Measurements from ENCODE around the gene DSCAML1.
"Not testable (repeated sequence)": the region's sequence is repeated elsewhere in the genome, so short reads cannot be mapped to it uniquely, and the experiment has no call there.

Gene DSCAML1

GRCh38 chr11:117421476-117421875 is 375.5 kb downstream of the DSCAML1 start:
- DNase-seq, result no peak

- no peak for DNase-seq
These were observed 376.0 kb downstream of the DSCAML1 start for GRCh38 chr11:117421041-117421440.

- no peak for DNase-seq
These were observed 376.4 kb downstream of the DSCAML1 start for GRCh38 chr11:117420598-117420997.

- no peak for DNase-seq
These were observed 376.9 kb downstream of the DSCAML1 start for GRCh38 chr11:117420143-117420485.

- DNase-seq, result peak; percentile 8
These were observed 377.4 kb downstream of the DSCAML1 start for GRCh38 chr11:117419482-117420142.

- DNase-seq, result no peak
These were observed 378.1 kb downstream of the DSCAML1 start for GRCh38 chr11:117418737-117419481.

GRCh38 chr11:117417856-117418255 is 379.2 kb downstream of the DSCAML1 start:
- DNase-seq, result no peak

- DNase-seq, result no peak
These were observed 379.7 kb downstream of the DSCAML1 start for GRCh38 chr11:117417342-117417741.

- DNase-seq, result no peak
These were observed 381.6 kb downstream of the DSCAML1 start for GRCh38 chr11:117415358-117415896.

- no peak for DNase-seq
These were observed 382.3 kb downstream of the DSCAML1 start for GRCh38 chr11:117414724-117415123.

- DNase-seq, result no peak
These were observed 383.4 kb downstream of the DSCAML1 start for GRCh38 chr11:117413616-117414015.

GRCh38 chr11:117412653-117413275 is 384.3 kb downstream of the DSCAML1 start:
- DNase-seq, result no peak

GRCh38 chr11:117412176-117412575 is 384.8 kb downstream of the DSCAML1 start:
- DNase-seq, result no peak

- no peak for DNase-seq
These were observed 385.3 kb downstream of the DSCAML1 start for GRCh38 chr11:117411736-117412135.

- no peak for DNase-seq
These were observed 385.9 kb downstream of the DSCAML1 start for GRCh38 chr11:117410861-117411710.

- DNase-seq, result no peak
These were observed 386.8 kb downstream of the DSCAML1 start for GRCh38 chr11:117410238-117410637.

- DNase-seq, result no peak
These were observed 387.5 kb downstream of the DSCAML1 start for GRCh38 chr11:117409511-117409910.

- DNase-seq, result no peak
These were observed 388.7 kb downstream of the DSCAML1 start for GRCh38 chr11:117408356-117408755.

GRCh38 chr11:117407016-117407415 is 390.0 kb downstream of the DSCAML1 start:
- no peak for DNase-seq

- DNase-seq, result not testable (repeated sequence)
These were observed 391.1 kb downstream of the DSCAML1 start for GRCh38 chr11:117405898-117406297.

- not testable (repeated sequence) for DNase-seq
These were observed 397.7 kb downstream of the DSCAML1 start for GRCh38 chr11:117399100-117399840.

GRCh38 chr11:117398618-117399017 is 398.4 kb downstream of the DSCAML1 start:
- DNase-seq, result not testable (repeated sequence)
